Vagina (tissue), 2 donors: ENCODE results near the gene SENP3. TPM values are rescaled to one million over a fixed set of nuclear protein-coding genes. Genes with fewer than 3 reads are reported as not detected.

Experiments
- DNase-seq, 2 donors: peaks; one replicate each; pipeline ENCODE4 v3.0.0-alpha.2; 2017; ENCODE audit errors: extremely low spot score in 2 of 2
- H3K27ac ChIP-seq: fragments of 200-600 bp; sonication (generic); one replicate; pipeline ENCODE4 v1.5.1; 2019
- H3K27me3 ChIP-seq: fragments of 200-600 bp; sonication (generic); one replicate; pipeline ENCODE4 v1.5.1; 2019
- H3K36me3 ChIP-seq, 2 donors: fragments of 200-600 bp; sonication (generic); one replicate each; pipeline ENCODE4 v1.5.1; 2017 to 2019
- H3K4me1 ChIP-seq: fragments of 200-600 bp; sonication (generic); one replicate; pipeline ENCODE4 v1.5.1; 2019
- H3K4me3 ChIP-seq, 2 donors: fragments of 200-600 bp; sonication (generic); 1 replicate in 1 of 2; 2 replicates in 1 of 2; pipeline ENCODE4 v1.5.1; 2016 to 2019
- H3K9me3 ChIP-seq: fragments of 200-600 bp; sonication (generic); one replicate; pipeline ENCODE4 v1.5.1; 2019
- POLR2A ChIP-seq, 2 donors: fragments of 450-650 bp; IDR thresholded peaks; one replicate each; pipeline ENCODE4 v1.6.1; 2017; ENCODE audit warnings: antibody characterized with exemption in 2 of 2, mild to moderate bottlenecking in 2 of 2, moderate library complexity in 2 of 2
- POLR2AphosphoS5 ChIP-seq, 2 donors: sonication (generic); formaldehyde crosslinking; IDR thresholded peaks; one replicate each; pipeline ENCODE4 v1.9.0; 2017; ENCODE audit warnings: antibody characterized with exemption in 2 of 2, mild to moderate bottlenecking in 2 of 2, low read depth in 1 of 2; ENCODE audit not compliant: insufficient read depth in 1 of 2
- intact Hi-C: fragments of 100-400 bp; cut with DNase I; formaldehyde crosslinking; loops from one replicate; pipeline ENCODE4 v1.15.1; 2023
- total RNA-seq: library from RNA; depleted of rRNA; stranded (reverse); fragments of >200 nt; gene quantifications from one replicate; pipeline ENCODE4 v1.2.3, GENCODE V29; 2016
- TF ChIP-seq, protein P1 (sequence below), 3 experiments: fragments of 450-650 bp in 2 of 3; fragments of 200-600 bp in 1 of 3; sonication (generic) in 1 of 3; IDR thresholded peaks; one replicate each; pipeline ENCODE4 v1.5.1; 2017 to 2019; ENCODE audit warnings: antibody characterized with exemption in 3 of 3, mild to moderate bottlenecking in 2 of 3, moderate library complexity in 2 of 3

Gene SENP3
- total RNA-seq, 1 donor from 2014 or later = 60.2 TPM

DNA sequence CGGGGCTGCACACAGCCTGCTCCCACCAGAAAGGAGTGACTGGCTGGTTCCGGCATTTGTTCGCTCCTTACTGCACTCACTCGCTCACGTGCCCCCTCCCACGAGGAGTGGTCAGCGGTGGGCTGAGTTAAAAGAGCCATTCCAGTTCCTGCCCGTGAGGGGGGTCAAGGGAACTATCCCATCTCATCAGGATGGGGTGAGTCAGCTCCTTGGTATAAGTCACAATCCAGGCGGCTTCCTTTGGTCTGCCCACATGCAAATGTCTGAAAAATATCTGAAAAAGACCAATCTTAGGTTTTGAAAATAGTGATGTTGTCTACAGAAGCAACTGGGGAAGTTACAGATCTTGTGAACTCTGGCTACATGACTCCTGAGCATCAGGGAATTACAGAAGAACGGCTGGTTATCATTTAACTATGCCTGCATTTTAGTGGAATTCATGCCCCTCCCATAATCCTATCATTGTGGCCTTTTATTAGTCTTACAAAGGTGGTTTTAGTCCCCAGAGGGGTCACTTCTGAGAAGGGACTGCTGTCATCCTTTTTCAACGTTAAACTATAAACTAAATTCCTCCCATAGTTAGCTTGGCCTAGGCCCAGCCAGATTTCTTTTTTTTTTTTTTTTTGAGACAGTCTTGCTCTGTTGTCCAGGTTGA is 22.7 kb upstream of the SENP3 start:
- no peak overlapping the region for H3K27ac ChIP-seq
- no peaks in the 10 kb centered on the region for H3K27me3 ChIP-seq
- no peak for DNase-seq
- no peak overlapping the region for H3K4me3 ChIP-seq
- TF ChIP-seq POLR2AphosphoS5 (IDR thresholded peaks at IDR 0.05; ENCODE audit: insufficient read depth in 1 of 2, low read depth in 1 of 2) = no peak
- TF ChIP-seq POLR2A (IDR thresholded peaks at IDR 0.05) = no peak
- TF ChIP-seq, protein P1, sequence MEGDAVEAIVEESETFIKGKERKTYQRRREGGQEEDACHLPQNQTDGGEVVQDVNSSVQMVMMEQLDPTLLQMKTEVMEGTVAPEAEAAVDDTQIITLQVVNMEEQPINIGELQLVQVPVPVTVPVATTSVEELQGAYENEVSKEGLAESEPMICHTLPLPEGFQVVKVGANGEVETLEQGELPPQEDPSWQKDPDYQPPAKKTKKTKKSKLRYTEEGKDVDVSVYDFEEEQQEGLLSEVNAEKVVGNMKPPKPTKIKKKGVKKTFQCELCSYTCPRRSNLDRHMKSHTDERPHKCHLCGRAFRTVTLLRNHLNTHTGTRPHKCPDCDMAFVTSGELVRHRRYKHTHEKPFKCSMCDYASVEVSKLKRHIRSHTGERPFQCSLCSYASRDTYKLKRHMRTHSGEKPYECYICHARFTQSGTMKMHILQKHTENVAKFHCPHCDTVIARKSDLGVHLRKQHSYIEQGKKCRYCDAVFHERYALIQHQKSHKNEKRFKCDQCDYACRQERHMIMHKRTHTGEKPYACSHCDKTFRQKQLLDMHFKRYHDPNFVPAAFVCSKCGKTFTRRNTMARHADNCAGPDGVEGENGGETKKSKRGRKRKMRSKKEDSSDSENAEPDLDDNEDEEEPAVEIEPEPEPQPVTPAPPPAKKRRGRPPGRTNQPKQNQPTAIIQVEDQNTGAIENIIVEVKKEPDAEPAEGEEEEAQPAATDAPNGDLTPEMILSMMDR (IDR thresholded peaks at IDR 0.05) = no peak
- no peaks in the 10 kb centered on the region for H3K4me1 ChIP-seq
- intact Hi-C loops = no loop called here
- no peaks in the 10 kb centered on the region for H3K36me3 ChIP-seq
- H3K9me3 ChIP-seq = peaks cover 5% of the 10 kb centered on the region

DNA sequence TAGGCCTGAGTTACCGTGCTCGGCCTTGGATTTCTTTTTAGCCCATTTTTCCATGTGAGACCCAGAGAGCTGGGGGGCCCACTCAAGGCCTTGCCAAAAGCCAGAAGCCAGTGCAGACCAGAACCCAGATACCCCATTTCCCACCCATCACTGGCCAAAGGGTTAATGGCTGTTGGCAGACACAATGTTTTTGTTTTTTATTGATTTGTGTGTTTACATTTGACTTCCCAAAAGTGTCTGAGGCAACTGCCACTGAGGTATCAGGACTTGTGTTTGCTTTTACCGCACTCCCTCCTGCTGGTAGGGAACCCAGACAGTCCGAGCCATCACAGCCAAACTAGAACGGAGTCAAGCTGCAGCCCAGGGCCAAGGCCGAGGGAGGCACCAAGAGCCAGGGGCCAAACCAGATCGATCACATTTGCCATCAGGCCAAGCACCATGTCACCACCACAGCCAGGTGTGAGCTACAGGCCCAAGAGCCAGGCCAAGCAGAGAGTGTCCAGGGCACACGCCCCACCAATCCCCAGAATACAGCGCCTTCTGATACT is 20.6 kb upstream of the SENP3 start:
- TF ChIP-seq POLR2AphosphoS5 (IDR thresholded peaks at IDR 0.05; ENCODE audit: insufficient read depth in 1 of 2, low read depth in 1 of 2) (no peak), POLR2A (IDR thresholded peaks at IDR 0.05) (no peak)
- TF ChIP-seq, protein P1 (IDR thresholded peaks at IDR 0.05) = no peak
- intact Hi-C loops = no loop called here
- DNase-seq = no peak
- H3K4me1 ChIP-seq = no peaks in the 10 kb centered on the region
- no peak overlapping the region for H3K27ac ChIP-seq
- no peaks in the 10 kb centered on the region for H3K36me3 ChIP-seq
- H3K9me3 ChIP-seq = peaks cover 5% of the 10 kb centered on the region
- H3K4me3 ChIP-seq = no peak overlapping the region
- H3K27me3 ChIP-seq = no peaks in the 10 kb centered on the region

DNA sequence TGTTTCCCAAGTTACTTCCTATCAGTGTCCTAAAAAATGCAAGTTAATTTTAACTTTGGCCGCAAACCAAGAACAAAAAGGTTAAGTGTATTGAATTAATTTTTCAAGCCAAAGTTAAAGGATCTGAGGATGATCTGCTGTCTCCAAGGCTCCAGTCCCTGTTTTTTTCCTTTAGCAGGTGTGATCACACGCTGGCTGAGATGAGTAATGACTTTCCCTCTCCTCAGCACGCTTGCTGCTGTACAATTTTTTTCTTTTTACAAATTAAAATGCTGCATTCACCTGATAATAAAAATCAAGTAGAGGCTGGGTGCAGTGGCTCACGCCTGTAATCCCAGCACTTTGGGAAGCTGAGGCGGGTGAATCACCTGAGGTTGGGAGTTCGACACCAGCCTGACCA is 16.8 kb upstream of the SENP3 start:
- H3K4me1 ChIP-seq = peaks cover 18% of the 10 kb centered on the region
- no peak overlapping the region for H3K27ac ChIP-seq
- no peak for DNase-seq
- H3K9me3 ChIP-seq = no peaks in the 10 kb centered on the region
- intact Hi-C loops = no loop called here
- no peaks in the 10 kb centered on the region for H3K27me3 ChIP-seq
- no peak overlapping the region for H3K4me3 ChIP-seq
- TF ChIP-seq, protein P1 (IDR thresholded peaks at IDR 0.05) = no peak
- no peak for TF ChIP-seq POLR2AphosphoS5 (IDR thresholded peaks at IDR 0.05; ENCODE audit: insufficient read depth in 1 of 2, low read depth in 1 of 2)
- no peak for TF ChIP-seq POLR2A (IDR thresholded peaks at IDR 0.05)
- H3K36me3 ChIP-seq = no peaks in the 10 kb centered on the region

DNA sequence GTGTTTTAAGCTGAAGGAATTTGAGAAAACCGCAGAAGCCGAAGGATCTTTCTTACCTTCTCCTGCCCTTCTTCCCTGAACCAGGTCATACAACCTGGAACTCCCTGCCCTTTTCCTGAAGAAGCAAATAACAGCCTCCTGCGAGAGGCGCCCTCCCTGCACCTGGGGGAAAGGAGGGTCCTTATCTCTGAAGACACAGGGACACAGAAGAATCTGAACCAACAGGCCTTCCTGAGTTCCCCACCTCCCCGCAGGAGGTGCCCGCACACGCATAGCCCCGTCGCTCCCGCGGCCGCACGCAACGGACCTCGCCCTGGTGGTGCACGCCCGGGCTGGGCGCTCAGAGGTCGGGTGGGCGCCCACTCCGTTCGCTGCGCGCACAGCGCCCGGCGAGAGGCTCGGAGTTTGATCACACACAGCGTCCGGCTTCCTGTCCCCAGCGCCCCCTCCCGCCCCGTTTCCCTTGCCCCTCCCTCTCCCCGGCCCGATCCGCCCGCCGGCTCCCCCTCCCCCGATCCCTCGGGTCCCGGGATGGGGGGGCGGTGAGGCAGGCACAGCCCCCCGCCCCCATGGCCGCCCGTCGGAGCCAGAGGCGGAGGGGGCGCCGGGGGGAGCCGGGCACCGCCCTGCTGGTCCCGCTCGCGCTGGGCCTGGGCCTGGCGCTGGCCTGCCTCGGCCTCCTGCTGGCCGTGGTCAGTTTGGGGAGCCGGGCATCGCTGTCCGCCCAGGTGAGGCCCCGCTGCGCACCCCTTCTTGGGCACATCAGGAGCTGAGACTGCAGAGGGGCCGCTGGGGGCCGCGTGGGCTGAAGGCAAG is 12.9 kb upstream of the SENP3 start, which contains the start of gene TNFSF12:
Gene TNFSF12 (plus strand): TSS at position 474 of the 816 bp plus-strand sequence. CDS start 96 bp downstream, at position 570.
- no peaks in the 10 kb centered on the region for H3K9me3 ChIP-seq
- peak within 1 kb of the TSS; percentile 54 to 81 for H3K4me3 ChIP-seq
- TF ChIP-seq, protein P1 (IDR thresholded peaks at IDR 0.05) = no peak
- TF ChIP-seq POLR2AphosphoS5 (IDR thresholded peaks at IDR 0.05; ENCODE audit: insufficient read depth in 1 of 2, low read depth in 1 of 2) = peak in 1 of 2 donors; percentile 80
- TF ChIP-seq POLR2A (IDR thresholded peaks at IDR 0.05) = no peak
- H3K27me3 ChIP-seq = no peaks in the 10 kb centered on the region
- H3K36me3 ChIP-seq = no peaks in the 10 kb centered on the region
- H3K27ac ChIP-seq = peak within 1 kb of the TSS; percentile 82
- DNase-seq = no peak
- H3K4me1 ChIP-seq = peaks cover 24% of the 10 kb centered on the region
- intact Hi-C loops = no loop called here
